ENCODE results near the gene SCAMP2. TPM values are rescaled to one million over a fixed set of nuclear protein-coding genes. Genes with fewer than 3 reads are reported as not detected.

Gene SCAMP2
- total and polyA plus RNA-seq, 2 of the 13 experiments (the other 11 are each of a cell fraction or from before 2014, with no cell fraction given), result 34.8 to 121 TPM

GRCh38 chr15:74835312-74835823 is 37.8 kb downstream of the SCAMP2 start (continued):
- no peak for TF ChIP-seq ZMYM2 (CRISPR knock-in tag; IDR thresholded peaks at IDR 0.05)
- TF ChIP-seq FOXC1 (CRISPR knock-in tag; IDR thresholded peaks at IDR 0.05; ENCODE audit: borderline replicate concordance), result no peak
- TF ChIP-seq JARID2 (CRISPR knock-in tag; IDR thresholded peaks at IDR 0.05; ENCODE audit: insufficient replicate concordance), result no peak
- no peak for TF ChIP-seq ZNF407 (CRISPR knock-in tag; IDR thresholded peaks at IDR 0.05; ENCODE audit: not compliant biosample characterization)
- no peak for TF ChIP-seq BCL3 (CRISPR knock-in tag; IDR thresholded peaks at IDR 0.05)
- peak; percentile 52 for TF ChIP-seq SMC3 (IDR thresholded peaks at IDR 0.05; ENCODE audit: low read length)
- no peak for TF ChIP-seq FOXK2 (IDR thresholded peaks at IDR 0.05)
- no peak for TF ChIP-seq KMT2A (CRISPR knock-in tag; IDR thresholded peaks at IDR 0.05)
- TF ChIP-seq TFDP1 (CRISPR knock-in tag; IDR thresholded peaks at IDR 0.05; ENCODE audit: borderline replicate concordance), result no peak
- no peak for TF ChIP-seq HNRNPK (IDR thresholded peaks at IDR 0.05; ENCODE audit: low read depth, low read length, poor library complexity, severe bottlenecking)
- TF ChIP-seq AKNA (CRISPR knock-in tag; IDR thresholded peaks at IDR 0.05; ENCODE audit: borderline replicate concordance), result no peak
- no peak for TF ChIP-seq POLR2AphosphoS2 (IDR thresholded peaks at IDR 0.05; ENCODE audit: low read depth, low read length)
- TF ChIP-seq NR2F6 (IDR thresholded peaks at IDR 0.05), result no peak
- TF ChIP-seq NR2F6 (CRISPR knock-in tag; IDR thresholded peaks at IDR 0.05), result peak; percentile 20; the same call in 1 of the 2 replicates
- no peak for TF ChIP-seq ZNF496 (CRISPR knock-in tag; IDR thresholded peaks at IDR 0.05; ENCODE audit: insufficient replicate concordance)

Data from HepG2 (cell line).